HG03571 (cell line): Measurements from ENCODE around the gene GARRE1.
A peak's percentile ranks its signal among the peaks of the same experiment; 100 is the strongest.
"Not testable (repeated sequence)": the region's sequence is repeated elsewhere in the genome, so short reads cannot be mapped to it uniquely, and the experiment has no call there.

Source experiments
- ATAC-seq: cut with Tn5 transposase; IDR thresholded peaks from one replicate; pipeline ENCODE4 v1.9.1; 2021; ENCODE audit not compliant: unreplicated experiment

Gene GARRE1

DNA sequence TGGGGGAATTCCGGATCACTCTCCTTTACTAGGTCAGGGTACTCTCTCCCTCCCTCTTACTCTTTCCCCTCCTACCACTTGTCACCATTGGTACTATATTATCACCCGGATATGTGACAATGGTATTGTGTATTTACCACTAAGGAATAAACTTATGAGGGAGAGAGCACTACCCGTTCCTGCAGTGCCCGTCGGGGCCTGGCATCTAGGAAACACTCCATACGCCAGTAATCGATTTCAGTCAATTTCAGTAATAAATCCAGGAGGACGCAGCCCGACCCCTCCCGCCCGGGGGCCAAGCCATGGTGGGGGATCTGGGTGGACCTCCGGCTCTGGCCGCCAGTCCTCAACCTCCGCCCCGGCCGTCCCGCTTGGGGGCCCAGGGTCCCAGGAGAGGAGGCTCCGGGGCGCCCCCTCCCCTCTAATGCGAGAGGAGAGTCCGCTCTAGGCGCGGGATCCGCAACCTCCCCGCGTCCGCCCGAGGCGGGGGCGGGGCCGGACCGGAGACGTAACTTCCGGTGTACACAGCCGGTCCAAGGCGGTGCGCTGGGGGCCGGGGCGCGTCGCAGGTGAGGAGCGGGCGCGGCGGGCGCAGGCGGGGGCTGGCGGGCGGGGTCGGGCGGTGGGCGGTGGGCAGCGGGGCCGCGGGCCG is at the start of gene GARRE1:
GARRE1 (plus strand) TSS at position 509 of the 652 bp plus-strand sequence. CDS start 45,920 bp downstream, outside the sequence.
- peak; percentile 92 for ATAC-seq

DNA sequence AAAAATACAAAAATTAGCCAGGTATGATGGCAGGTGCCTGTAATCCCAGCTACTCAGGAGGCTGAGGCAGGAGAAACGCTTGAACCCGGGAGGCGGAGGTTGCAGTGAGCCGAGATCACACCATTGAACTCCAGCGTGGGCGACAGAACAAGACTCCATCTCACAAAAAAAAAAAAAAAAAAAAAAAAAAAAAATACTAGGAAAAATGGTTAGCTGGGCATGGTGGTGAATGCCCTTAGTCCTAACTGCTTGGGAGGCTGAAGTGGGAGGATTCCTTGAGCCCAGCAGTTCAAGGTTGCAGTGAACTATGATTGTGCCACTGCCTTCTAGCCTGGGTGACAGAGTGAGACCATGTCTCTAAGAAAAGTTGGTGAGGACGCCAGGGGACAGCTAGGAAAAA is 49.0 kb upstream of the GARRE1 start:
- not testable (repeated sequence) for ATAC-seq

- ATAC-seq = no peak
Measured at GRCh38 chr19:34208291-34208884, 46.0 kb upstream of the GARRE1 start.

- ATAC-seq = no peak
Measured at GRCh38 chr19:34209726-34210125, 44.6 kb upstream of the GARRE1 start.

DNA sequence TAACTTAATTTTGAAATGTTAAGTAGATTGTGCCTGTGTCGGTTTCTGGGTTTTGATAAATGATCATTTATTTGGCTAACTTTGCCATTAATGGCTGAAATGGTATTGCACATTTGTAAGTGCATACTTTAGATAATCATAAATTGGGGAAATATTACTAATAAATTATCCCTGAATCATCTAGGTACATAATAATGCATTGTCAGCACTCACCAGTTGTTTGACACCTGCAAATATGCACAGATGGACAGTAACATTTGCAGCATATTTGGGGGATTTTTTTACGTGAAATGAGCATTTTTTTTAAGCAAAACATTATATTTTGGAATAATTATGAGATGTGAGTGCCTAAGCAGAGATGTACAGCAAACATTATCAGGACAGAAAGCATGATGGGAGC is 41.1 kb upstream of the GARRE1 start:
- no peak for ATAC-seq

DNA sequence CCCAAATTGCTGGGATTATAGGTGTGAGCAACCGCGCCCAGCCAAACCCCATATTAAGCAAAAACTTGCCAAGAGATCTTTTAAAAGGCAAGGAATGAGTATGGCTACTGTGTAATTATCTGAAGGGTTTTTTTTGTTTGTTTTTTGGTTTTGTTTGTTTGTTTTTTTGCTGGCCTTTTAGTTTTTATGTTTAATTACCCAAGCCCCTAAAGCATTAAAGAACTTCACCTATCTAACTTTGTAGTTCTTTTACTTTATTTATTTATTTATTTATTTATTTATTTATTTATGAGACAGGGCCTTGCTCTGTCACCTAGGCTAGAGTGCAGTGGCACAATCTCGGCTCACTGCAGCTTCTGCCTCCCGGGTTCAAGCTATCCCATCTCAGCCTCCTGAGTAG is 40.3 kb upstream of the GARRE1 start:
- ATAC-seq = no peak

- no peak for ATAC-seq
Measured at GRCh38 chr19:34215006-34215665, 39.2 kb upstream of the GARRE1 start.

- ATAC-seq = no peak
Measured at GRCh38 chr19:34215666-34216038, 38.7 kb upstream of the GARRE1 start.

DNA sequence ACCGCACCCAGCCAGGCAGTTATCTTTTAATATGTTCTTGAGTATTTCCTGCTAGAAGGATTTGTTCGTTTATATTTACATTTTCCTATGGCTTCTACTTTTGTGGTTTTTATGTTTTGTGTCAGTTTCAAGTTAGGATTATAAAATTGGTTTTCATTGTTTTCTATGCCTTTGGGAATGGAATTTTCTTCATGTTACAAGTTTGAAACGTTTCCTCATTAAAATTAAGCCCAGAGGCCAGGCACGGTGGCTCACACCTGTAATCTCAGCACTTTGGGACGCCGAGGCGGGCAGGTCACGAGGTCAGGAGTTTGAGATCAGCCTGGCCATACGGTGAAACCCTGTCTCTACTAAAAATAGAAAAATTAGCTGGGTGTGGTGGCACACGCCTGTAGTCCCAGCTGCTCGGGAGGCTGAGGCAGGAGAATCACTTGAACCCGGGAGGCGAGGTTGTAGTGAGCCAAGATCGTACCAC is 37.6 kb upstream of the GARRE1 start:
- ATAC-seq = not testable (repeated sequence)

- ATAC-seq = peak; percentile 58
Measured at GRCh38 chr19:34217952-34218817, 36.2 kb upstream of the GARRE1 start.

DNA sequence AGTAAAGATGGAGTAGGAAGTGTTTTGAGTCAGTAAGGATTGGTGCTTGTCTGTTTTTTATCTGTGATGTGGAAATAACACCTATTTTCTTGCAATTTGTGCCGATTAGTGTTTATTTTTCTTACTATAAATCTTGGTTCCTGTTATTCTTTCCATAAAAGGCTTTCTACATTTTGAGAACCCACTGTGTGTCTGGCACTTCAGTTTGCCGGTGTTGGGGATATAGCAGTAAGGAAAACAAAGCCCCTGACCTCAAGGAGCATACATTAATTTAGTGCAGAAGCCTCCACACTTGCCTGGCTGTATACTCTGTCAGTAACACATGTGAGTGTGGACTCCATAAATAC is 35.6 kb upstream of the GARRE1 start:
- ATAC-seq = no peak

DNA sequence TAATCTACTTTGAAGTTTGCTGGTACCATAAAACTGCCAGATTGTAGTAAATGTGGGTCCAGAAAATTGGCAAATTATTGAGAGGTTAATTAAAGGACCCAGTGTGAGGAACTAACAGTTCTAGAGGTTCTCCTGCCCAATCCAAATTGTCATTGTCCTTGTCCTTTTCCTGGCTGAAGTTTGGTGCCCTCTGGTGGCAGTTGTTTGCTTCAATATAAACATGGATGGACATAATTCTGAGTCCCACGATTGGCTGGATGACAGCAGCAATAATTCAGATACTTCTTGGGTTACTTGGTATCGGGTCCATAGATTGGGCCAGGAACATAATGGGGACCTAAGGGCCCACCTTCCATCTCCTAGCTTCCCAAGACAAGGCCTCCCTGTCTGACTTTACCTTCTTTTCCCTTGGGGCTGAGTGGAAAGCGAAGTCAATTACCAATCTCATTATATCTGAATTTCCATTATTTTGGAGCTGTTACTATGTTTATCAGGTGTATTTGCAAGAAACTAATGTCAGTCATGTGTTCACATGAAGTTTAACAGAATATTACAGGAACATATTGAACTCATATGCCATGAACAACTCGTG is 33.8 kb upstream of the GARRE1 start:
- no peak for ATAC-seq

- ATAC-seq = no peak
Measured at GRCh38 chr19:34222386-34222785, 32.0 kb upstream of the GARRE1 start.

DNA sequence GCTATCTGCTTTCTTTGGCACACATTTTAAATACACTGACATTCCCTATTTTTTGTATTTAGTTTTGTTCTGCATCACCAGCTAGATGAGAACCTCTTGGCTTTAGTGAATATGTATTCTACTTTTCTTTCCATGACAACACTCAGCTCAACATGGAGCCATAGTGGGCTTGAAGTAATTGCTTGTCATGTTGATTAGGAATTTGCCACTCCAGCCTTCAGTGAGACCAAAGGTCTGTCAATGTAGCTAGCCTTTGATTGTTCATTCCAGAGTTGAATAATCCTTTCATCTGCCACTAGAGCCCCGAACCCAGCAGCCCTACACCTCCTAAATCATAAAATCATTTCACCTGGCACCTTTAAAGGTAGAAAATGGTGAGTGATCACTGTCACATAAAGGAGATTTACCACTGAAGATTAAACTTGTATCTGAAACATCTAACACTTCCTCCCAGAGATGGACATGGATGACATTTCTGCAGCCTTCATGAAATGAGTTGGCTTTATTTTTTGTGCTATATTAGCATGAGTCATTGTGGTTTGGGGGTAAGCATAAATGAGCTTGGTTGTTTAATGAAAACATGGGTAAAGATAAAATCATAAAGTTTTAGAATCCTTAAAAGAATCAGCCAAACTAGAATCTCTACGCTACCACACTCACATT is 29.2 kb upstream of the GARRE1 start:
- no peak for ATAC-seq

DNA sequence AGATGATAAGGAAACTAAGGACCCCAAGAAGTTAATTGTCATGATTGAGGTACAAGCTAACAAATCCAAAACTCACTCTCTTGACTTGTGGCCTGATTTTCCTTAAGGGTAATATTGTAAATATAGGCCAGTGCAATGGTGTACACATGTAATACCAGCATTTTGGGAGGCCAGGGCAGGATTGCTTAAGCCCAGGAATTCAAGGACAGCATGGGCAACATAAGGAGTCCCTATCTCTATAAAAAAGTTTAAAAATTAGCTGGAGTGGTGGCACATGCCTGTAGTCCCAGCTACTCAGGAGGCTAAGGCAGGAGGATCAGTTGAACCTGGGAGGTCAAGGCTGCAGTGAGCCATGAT is 28.7 kb upstream of the GARRE1 start:
- ATAC-seq = no peak

- no peak for ATAC-seq
Measured at GRCh38 chr19:34226036-34226435, 28.3 kb upstream of the GARRE1 start.

DNA sequence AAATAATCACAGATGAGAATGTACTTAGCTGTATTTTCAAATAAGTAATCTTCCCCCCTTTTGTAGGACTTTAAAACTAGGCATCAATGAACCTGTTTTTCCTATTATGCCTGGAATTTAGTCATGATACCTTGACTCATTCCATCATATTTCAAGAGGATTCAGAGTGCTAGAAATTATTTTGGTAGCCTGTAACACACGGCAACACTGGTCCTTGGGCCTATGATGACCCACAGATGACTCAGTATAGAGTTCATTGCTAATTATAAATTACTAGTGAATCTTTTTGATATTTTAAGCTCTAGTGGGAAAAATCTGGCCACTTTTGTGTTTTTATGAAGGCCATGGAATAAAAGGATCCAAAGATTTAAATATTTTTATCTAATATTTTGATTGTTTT is 26.0 kb upstream of the GARRE1 start:
- ATAC-seq = no peak

- no peak for ATAC-seq
Measured at GRCh38 chr19:34228762-34229161, 25.6 kb upstream of the GARRE1 start.

DNA sequence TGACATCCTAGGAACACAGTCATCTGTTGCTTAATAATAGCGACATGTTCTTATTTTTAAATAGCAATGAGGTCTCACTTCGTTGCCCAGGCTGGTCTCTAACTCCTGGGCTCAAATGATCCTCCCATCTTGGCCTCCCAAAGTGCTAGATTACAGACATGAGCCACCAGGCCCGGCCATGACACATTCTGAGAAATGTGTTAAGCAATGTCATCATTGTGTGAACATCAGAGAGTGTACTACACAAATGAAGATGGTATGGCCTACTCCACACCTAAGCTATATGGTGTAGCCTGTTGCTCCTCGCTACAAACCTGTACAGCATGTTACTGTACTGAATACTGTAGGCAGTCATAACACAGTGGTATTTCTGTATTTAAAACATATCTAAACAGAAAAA is 24.6 kb upstream of the GARRE1 start:
- ATAC-seq = no peak

- no peak for ATAC-seq
Measured at GRCh38 chr19:34230820-34231219, 23.5 kb upstream of the GARRE1 start.

GRCh38 chr19:34231439-34231838 is 22.9 kb upstream of the GARRE1 start:
- ATAC-seq = no peak
